HG03103 (cell line): ENCODE measurements around the gene GNAL.

Source experiments
- ATAC-seq: cut with Tn5 transposase; IDR thresholded peaks from one replicate; pipeline ENCODE4 v1.9.1; 2021; ENCODE audit warnings: low read depth; ENCODE audit not compliant: unreplicated experiment

The GNAL gene

DNA sequence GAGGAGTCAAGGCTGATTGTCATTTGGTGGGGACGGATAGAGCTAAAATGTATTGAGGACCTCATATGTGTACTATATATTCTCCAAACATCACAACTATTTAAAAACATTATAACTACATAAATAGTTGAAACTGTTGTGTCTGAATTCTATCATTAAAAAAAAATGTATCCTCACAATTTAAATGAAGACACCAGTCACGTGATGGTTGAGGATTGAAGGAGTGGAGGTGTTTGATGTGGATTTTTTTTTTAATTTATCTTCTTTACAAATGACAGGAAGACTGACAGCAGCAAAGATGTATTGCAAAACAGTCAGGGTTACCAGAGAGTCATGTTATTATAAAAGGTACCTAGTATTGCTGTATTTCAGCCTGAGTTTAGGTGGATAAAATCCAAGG, 30.0 kb downstream of the GNAL start:
- no peak for ATAC-seq

- no peak for ATAC-seq
Observed at GRCh38 chr18:11719621-11720020, 30.6 kb downstream of the GNAL start.

- no peak for ATAC-seq
Observed at GRCh38 chr18:11721720-11722119, 32.7 kb downstream of the GNAL start.

DNA sequence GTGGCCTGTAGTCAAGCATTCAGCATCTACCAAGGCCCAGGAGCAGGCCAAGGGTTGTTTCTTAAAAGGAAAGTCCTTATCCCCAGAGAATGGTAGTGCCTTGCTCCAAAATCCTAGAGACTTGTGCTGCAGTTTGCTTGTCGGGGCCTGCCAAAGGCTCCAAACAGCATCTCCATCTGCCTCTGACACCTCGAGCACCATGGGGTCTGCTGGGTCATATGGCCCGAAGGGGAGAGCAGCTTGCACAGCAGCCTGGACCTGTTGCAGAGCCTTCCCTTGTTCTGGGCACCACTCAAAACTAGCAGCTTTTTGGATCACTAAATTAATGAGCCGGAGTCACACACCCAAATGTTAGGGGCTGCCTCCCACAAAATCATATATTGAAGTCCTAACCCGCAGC, 35.7 kb downstream of the GNAL start:
- no peak for ATAC-seq

- no peak for ATAC-seq
Observed at GRCh38 chr18:11726556-11726955, 37.5 kb downstream of the GNAL start.

- no peak for ATAC-seq
Observed at GRCh38 chr18:11728249-11728648, 39.2 kb downstream of the GNAL start.

GRCh38 chr18:11729556-11729955, 40.5 kb downstream of the GNAL start:
- no peak for ATAC-seq

DNA sequence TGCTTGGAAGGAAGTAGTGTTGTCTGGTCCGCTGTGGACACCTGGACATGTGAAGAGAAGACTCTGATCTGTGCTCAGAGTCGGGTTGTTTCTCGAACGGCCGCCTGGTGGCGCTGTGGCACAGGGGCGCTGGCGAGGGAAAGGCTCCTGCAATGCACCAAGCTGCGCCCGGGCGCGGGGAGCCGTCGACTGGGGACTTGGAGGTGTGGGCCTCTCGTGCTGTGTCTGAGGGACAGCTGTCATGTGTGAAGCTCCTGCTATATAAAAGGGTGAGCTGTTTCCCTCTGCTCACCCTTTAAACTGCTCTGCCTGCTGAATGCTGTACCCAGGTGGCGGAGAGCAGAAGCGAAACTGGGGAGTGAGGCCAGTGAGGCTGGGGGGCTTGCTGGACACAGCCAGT, 44.0 kb downstream of the GNAL start:
- ATAC-seq, result peak; percentile 77

DNA sequence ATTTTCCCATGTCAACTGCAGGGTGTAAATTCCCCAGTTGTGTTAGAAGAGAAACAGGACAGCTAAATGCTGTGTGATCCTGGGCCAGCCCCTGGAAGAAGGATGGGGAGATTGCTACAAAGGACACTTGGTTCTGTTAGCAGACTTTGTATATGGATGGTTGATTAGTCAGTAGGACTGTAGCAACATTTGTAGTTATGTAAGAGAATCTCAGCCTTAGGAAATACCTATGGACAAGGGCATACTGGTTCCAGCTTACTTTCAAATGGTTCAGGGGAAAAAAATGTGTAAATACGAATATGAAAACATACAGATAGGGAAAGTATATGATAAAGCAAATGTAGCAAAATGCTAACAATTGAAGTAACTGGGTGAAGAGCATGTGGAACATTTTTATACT, 47.6 kb downstream of the GNAL start:
- ATAC-seq, result no peak

- ATAC-seq, result no peak
Observed at GRCh38 chr18:11739893-11740292, 50.8 kb downstream of the GNAL start.

DNA sequence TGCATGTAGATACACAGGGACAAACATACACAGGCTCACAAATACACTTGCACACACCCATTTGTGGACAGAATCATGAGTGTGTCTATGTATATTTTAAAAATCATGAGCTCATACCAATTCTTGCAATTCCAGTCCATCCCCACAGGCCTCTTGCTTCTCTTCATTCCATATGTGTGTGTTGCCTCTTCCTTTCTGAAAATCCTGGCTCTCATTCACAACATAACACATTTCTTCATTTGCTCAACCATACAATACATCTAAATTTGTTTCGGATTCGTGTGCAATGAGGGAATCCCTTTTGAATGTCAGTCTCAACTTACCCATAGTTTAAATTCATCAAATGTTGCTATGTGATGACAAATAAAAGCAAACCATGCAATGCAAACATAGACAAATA, 51.4 kb downstream of the GNAL start:
- no peak for ATAC-seq

GRCh38 chr18:11741505-11742145, 52.6 kb downstream of the GNAL start:
- ATAC-seq, result no peak

- ATAC-seq, result no peak
Observed at GRCh38 chr18:11745521-11745920, 56.5 kb downstream of the GNAL start.

DNA sequence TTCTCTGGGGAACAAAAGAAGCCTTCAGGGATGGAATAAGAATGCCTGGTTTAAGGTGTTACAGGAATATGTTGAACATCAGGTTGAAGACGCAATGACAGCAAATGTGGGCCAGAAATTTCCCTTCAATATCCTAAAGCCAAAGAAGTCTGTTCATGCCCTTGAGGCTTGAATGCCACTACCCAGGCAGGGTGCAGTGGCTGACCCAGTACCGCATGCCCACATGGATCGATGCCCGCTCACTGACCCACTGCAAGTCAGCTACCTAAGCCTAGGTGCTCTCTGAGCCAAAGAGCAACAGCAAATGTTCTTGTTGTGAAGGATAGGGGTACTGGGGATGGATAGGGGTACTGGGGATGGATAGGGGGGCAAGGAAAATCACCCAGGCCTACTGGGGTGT, 58.2 kb downstream of the GNAL start:
- ATAC-seq, result no peak

DNA sequence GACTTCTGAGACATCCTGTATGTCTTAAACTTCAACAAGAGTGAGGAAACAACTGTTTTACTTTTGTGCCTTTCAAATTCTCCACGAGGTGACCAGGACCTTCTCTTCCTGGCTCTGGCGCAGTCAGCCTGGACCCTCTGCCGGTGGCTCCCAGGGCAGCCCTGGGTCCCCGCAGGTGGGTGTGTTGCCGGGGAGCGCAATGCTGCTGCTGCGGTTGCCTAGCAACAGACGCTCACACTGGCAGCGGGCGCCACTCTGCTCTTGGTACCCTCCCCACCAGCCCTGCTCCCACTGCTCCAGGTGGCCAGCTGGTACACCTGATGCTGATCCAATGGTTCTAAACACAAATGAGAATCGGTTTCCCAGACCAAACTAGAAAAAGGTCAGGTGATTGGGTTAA, 58.7 kb downstream of the GNAL start:
- no peak for ATAC-seq

- no peak for ATAC-seq
Observed at GRCh38 chr18:11749305-11749704, 60.2 kb downstream of the GNAL start.

DNA sequence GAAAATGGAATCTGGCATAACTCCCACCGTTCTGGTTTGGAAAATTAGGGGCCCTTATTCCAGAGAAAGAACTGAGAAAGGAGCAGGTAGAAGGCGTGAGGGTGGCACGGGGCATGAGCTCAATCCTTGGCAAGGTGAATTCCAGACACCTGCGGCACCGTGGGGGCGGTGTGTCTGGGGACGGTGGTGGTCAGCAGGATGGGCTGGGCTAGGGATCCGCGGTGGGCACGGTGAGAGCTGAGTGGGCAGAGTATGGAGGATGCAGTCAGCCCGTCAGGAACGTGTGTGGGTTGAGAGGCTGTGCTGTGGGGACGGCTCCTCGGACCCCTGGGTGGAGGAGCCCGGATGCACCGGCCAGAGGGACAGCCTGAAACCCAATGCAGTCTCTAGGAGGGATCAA, 61.1 kb downstream of the GNAL start:
- ATAC-seq, result no peak

DNA sequence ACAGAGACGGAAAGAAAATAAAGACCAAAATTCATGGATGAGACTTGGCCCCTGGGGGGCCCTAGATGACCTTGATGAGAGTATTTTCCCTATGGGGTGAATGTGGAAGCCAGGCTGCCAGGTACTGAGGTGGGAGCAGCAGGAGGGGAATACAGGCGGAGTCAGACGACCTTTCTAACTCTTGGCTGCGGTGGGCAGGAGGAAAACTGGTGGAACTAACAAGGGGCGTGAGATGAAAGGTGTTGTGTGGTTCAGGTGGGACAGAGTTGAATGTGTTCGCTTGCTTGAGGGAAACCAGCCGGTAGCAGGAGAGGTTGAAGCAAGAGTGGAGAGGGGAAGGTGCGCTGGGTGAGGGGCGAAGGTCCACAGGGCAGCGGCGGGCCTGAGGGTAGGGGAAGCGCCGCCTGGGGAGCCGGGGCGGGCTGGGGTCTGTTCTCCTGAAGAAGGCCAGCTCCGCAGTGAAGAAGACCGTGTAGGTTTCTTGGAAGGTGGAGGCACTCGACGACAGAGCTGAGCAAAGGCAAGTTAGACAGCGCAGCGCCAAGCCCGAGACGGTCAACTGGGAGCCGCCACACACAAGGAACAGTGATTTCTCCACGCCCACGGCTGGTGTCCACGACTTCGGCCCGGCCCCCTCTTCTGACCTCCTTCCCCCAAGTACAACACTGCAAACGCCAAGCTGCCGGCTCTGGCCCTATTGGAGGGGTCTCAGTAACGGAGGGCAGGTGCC, 61.7 kb downstream of the GNAL start:
- ATAC-seq, result no peak

- ATAC-seq, result no peak
Observed at GRCh38 chr18:11751341-11752115, 62.5 kb downstream of the GNAL start.

- no peak for ATAC-seq
Observed at GRCh38 chr18:11752116-11752911, 63.2 kb downstream of the GNAL start.

DNA sequence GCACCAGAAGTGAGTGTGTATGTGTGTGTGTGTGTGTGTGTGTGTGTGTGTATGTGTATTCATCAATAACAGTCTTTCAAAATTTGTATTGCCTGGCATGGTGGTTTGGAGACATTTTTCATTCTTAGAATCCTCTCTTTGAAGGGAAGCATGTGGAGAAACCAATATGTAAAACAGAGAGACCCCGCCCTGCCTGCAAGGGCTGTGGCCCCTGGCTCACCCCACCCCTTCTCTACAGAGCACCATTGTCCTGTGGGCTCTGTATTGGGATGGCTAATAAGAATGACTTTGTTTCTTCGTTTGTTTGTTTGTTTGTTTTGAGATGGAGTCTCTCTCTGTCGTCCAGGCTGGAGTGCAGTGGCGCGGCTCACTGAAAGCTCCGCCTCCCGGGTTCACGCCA, 65.9 kb downstream of the GNAL start:
- ATAC-seq, result no peak
